T-helper 2 cell (primary cell): Measurements from ENCODE around the gene ALG1L2.
"Not testable (repeated sequence)": the region's sequence is repeated elsewhere in the genome, so short reads cannot be mapped to it uniquely, and the experiment has no call there.

Experiments used
- DNase-seq, 5 experiments: peaks; one replicate each; pipeline versions ENCODE4 v3.0.0 to v3.0.0-alpha.2; 2012 to 2022

Gene ALG1L2

GRCh38 chr3:130136337-130136736, 54.7 kb downstream of the ALG1L2 start:
- DNase-seq = not testable (repeated sequence)

- not testable (repeated sequence) for DNase-seq
Measured at GRCh38 chr3:130137685-130138084, 56.1 kb downstream of the ALG1L2 start.

- not testable (repeated sequence) for DNase-seq
Measured at GRCh38 chr3:130138992-130139391, 57.4 kb downstream of the ALG1L2 start.

- DNase-seq = not testable (repeated sequence)
Measured at GRCh38 chr3:130140756-130141155, 59.1 kb downstream of the ALG1L2 start.

GRCh38 chr3:130143648-130144327, 62.2 kb downstream of the ALG1L2 start:
- not testable (repeated sequence) for DNase-seq

GRCh38 chr3:130144328-130144650, 62.7 kb downstream of the ALG1L2 start:
- DNase-seq = not testable (repeated sequence)

- DNase-seq = not testable (repeated sequence)
Measured at GRCh38 chr3:130145456-130145855, 63.8 kb downstream of the ALG1L2 start.

- DNase-seq = not testable (repeated sequence)
Measured at GRCh38 chr3:130146465-130146864, 64.8 kb downstream of the ALG1L2 start.
